Hepatocyte (in vitro differentiated cells): Measurements from ENCODE around the gene NCAPD3. TPM values are rescaled to one million over a fixed set of nuclear protein-coding genes. Genes with fewer than 3 reads are reported as not detected.

ENCODE experiments used
- DNase-seq: peaks from one replicate; pipeline ENCODE4 v3.0.0-alpha.2; 2016; ENCODE audit warnings: low spot score
- H2AFZ ChIP-seq: fragments of 200-600 bp; sonication (generic); 2 replicates; pipeline ENCODE4 v1.6.0; 2016; ENCODE audit warnings: antibody characterized with exemption, mild to moderate bottlenecking
- H3K27ac ChIP-seq: fragments of 200-600 bp; sonication (generic); 2 replicates; pipeline ENCODE4 v1.5.1; 2016; ENCODE audit warnings: mild to moderate bottlenecking
- H3K27me3 ChIP-seq: fragments of 200-600 bp; sonication (generic); 2 replicates; pipeline ENCODE4 v1.6.1; 2016
- H3K36me3 ChIP-seq: fragments of 200-600 bp; sonication (generic); replicated peaks from 2 replicates; pipeline ENCODE4 v1.5.1; 2016; ENCODE audit warnings: low read depth; ENCODE audit not compliant: insufficient read depth
- H3K4me1 ChIP-seq: fragments of 200-600 bp; sonication (generic); 2 replicates; pipeline ENCODE4 v1.5.1; 2016; ENCODE audit warnings: mild to moderate bottlenecking, moderate library complexity; ENCODE audit not compliant: insufficient read depth
- H3K4me2 ChIP-seq: fragments of 200-600 bp; sonication (generic); 2 replicates; pipeline ENCODE4 v1.6.0; 2016
- H3K4me3 ChIP-seq: fragments of 200-600 bp; sonication (generic); 2 replicates; pipeline ENCODE4 v1.5.1; 2016; ENCODE audit warnings: mild to moderate bottlenecking
- H3K79me2 ChIP-seq: fragments of 200-600 bp; sonication (generic); 2 replicates; pipeline ENCODE4 v1.6.0; 2017; ENCODE audit warnings: mild to moderate bottlenecking
- H3K9me2 ChIP-seq: fragments of 200-600 bp; sonication (generic); replicated peaks from 2 replicates; pipeline ENCODE4 v1.6.0; 2017; ENCODE audit warnings: mild to moderate bottlenecking; ENCODE audit not compliant: insufficient read depth
- H3K9me3 ChIP-seq: fragments of 200-600 bp; sonication (generic); 2 replicates; pipeline ENCODE4 v1.5.1; 2016; ENCODE audit warnings: low read depth, mild to moderate bottlenecking
- H4K20me1 ChIP-seq: fragments of 200-600 bp; sonication (generic); 2 replicates; pipeline ENCODE4 v1.6.0; 2016; ENCODE audit warnings: mild to moderate bottlenecking; ENCODE audit not compliant: insufficient read depth, poor library complexity, severe bottlenecking
- CTCF ChIP-seq: fragments of 200-600 bp; sonication (generic); IDR thresholded peaks from 2 replicates; pipeline ENCODE4 v1.5.1; 2016; ENCODE audit warnings: antibody characterized with exemption, mild to moderate bottlenecking; ENCODE audit not compliant: poor library complexity
- EZH2 ChIP-seq: fragments of 200-600 bp; sonication (generic); IDR thresholded peaks from 2 replicates; pipeline ENCODE4 v1.6.1; 2016; ENCODE audit warnings: antibody characterized with exemption, mild to moderate bottlenecking, borderline replicate concordance
- EZH2phosphoT487 ChIP-seq: fragments of 200-600 bp; sonication (generic); IDR thresholded peaks from one replicate; pipeline ENCODE4 v1.6.1; 2018; ENCODE audit warnings: antibody characterized with exemption, mild to moderate bottlenecking, low read depth, moderate library complexity; ENCODE audit not compliant: unreplicated experiment, severe bottlenecking
- WGBS: methylation state at CpG from one replicate; pipeline ENCODE4 v1.1.6; 2016; ENCODE audit warnings: low lambda C conversion rate; ENCODE audit errors: missing lambda C conversion rate; 5-methylcytosine and 5-hydroxymethylcytosine counted together
- polyA plus RNA-seq: library from polyadenylated mRNA; unstranded; fragments of >200 nt; fragmentation: Nextera tagmentation; extraction: Ambion mirVana; gene quantifications from 2 replicates; pipeline ENCODE4 v1.2.1, GENCODE V29; 2016
- total RNA-seq: library from RNA; depleted of rRNA; stranded (reverse); fragments of >200 nt; gene quantifications from 2 replicates; pipeline ENCODE4 v1.2.3, GENCODE V29; 2014

Gene NCAPD3
- total and polyA plus RNA-seq, 2 experiments from 2014 or later, result 8.8 to 9.5 TPM

- WGBS, result 74% methylated on average over 12 of the region's 12 CpGs
- no peak overlapping the region for H2AFZ ChIP-seq
- peak overlapping the region; percentile 26 for H3K4me2 ChIP-seq
These were observed 84.4 kb downstream of the NCAPD3 start for GRCh38 chr11:134139303-134139872.

DNA sequence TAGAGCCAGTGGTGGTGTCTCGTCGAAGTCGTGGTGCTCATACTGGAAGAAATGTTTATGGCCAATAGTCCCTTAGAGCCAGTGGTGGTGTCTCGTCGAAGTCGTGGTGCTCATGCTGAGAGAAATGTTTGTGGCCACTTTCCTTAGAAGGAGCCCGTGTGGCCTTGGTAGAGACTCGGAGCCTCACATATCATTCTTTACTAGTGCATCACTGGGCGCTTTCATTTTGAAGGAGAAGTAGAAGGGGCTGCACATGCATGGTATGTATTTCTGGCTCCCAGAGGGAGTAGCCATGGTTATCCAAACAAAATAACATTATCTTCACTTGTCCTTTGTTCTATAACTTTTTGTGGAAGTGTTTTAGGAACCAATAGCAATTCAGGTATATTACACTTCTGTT, 85.4 kb downstream of the NCAPD3 start:
- TF ChIP-seq EZH2, result no peak
- no peak for TF ChIP-seq EZH2phosphoT487
- no peak for TF ChIP-seq CTCF
- no peaks in the 10 kb centered on the region for H3K4me1 ChIP-seq
- H3K27me3 ChIP-seq, result no peaks in the 10 kb centered on the region
- no peaks in the 10 kb centered on the region for H3K9me2 ChIP-seq
- H2AFZ ChIP-seq, result no peak overlapping the region
- H3K4me2 ChIP-seq, result no peak overlapping the region
- no peak overlapping the region for H3K4me3 ChIP-seq
- H3K36me3 ChIP-seq, result no peaks in the 10 kb centered on the region
- WGBS, result 94% methylated on average over 9 of the region's 9 CpGs
- H3K27ac ChIP-seq, result no peak overlapping the region
- DNase-seq, result no peak
- H3K79me2 ChIP-seq, result no peaks in the 10 kb centered on the region
- no peaks in the 10 kb centered on the region for H4K20me1 ChIP-seq
- H3K9me3 ChIP-seq, result no peaks in the 10 kb centered on the region

More at GRCh38 chr11:134139303-134139872, 84.4 kb downstream of the NCAPD3 start:
- Histone ChIP-seq H3K36me3 (no peaks in the 10 kb centered on the region), H3K9me3 (no peaks in the 10 kb centered on the region), H3K4me1 (no peaks in the 10 kb centered on the region), H3K79me2 (no peaks in the 10 kb centered on the region), H3K4me3 (no peak overlapping the region), H4K20me1 (no peaks in the 10 kb centered on the region), H3K9me2 (no peaks in the 10 kb centered on the region), H3K27ac (no peak overlapping the region), H3K27me3 (no peaks in the 10 kb centered on the region)
- DNase-seq, result no peak
- TF ChIP-seq CTCF (no peak), EZH2phosphoT487 (no peak), EZH2 (no peak)

DNA sequence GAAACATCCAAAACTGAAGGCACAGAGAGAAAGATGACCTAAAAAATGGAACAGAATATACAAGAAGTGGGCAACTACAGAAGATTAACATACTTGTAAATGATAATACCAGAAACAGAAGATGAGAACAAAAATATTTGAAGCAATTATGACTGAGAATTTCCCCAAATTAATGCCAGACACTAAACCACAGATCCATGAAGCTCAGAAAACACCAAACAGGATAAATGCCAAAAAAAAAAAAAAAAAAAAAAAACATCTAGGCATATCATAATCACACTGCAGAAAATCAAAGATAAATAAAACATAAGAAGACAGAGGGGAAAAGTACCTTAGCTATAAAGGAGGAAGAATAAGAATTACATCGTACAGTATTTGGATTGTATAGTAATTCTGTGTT, 89.6 kb downstream of the NCAPD3 start:
- WGBS, result 100% methylated on average over 1 of the region's 1 CpG
- no peaks in the 10 kb centered on the region for H3K79me2 ChIP-seq
- H3K27ac ChIP-seq, result no peak overlapping the region
- H2AFZ ChIP-seq, result no peak overlapping the region
- H3K4me2 ChIP-seq, result no peak overlapping the region
- no peaks in the 10 kb centered on the region for H3K4me1 ChIP-seq
- H3K4me3 ChIP-seq, result no peak overlapping the region
- H3K36me3 ChIP-seq, result no peaks in the 10 kb centered on the region
- no peak for TF ChIP-seq EZH2
- TF ChIP-seq EZH2phosphoT487, result no peak
- no peak for TF ChIP-seq CTCF
- no peaks in the 10 kb centered on the region for H4K20me1 ChIP-seq
- H3K27me3 ChIP-seq, result no peaks in the 10 kb centered on the region
- peaks cover 4% of the 10 kb centered on the region for H3K9me3 ChIP-seq
- no peak for DNase-seq
- H3K9me2 ChIP-seq, result no peaks in the 10 kb centered on the region

GRCh38 chr11:134132808-134133207, 91.0 kb downstream of the NCAPD3 start:
- Histone ChIP-seq H2AFZ (no peak overlapping the region), H3K36me3 (no peaks in the 10 kb centered on the region), H3K4me1 (no peaks in the 10 kb centered on the region), H3K27me3 (no peaks in the 10 kb centered on the region), H3K9me3 (peaks cover 4% of the 10 kb centered on the region), H3K79me2 (no peaks in the 10 kb centered on the region), H4K20me1 (no peaks in the 10 kb centered on the region), H3K9me2 (no peaks in the 10 kb centered on the region), H3K4me2 (no peak overlapping the region), H3K27ac (no peak overlapping the region), H3K4me3 (no peak overlapping the region)
- DNase-seq, result peak; percentile 23
- no peak for TF ChIP-seq EZH2phosphoT487
- no peak for TF ChIP-seq EZH2
- no peak for TF ChIP-seq CTCF
